Activated CD4-positive, alpha-beta memory T cell treated with anti-CD3 and anti-CD28 coated beads, Interleukin-2, amount 10 ng/mL, durations not matched to agents 7 days and 5 days (primary cell): ENCODE measurements around the gene PPEF1. TPM values are rescaled to one million over a fixed set of nuclear protein-coding genes. Genes with fewer than 3 reads are reported as not detected.
"Not testable (repeated sequence)": the region's sequence is repeated elsewhere in the genome, so short reads cannot be mapped to it uniquely, and the experiment has no call there.

Experiments
- CTCF ChIA-PET: fragments of 350-600 bp; sonication (Branson Sonifier 250); formaldehyde crosslinking; loops from one replicate; lab custom pipeline; 2021; ENCODE audit warnings: antibody characterized with exemption, inconsistent platforms; lab: Charles Lee
- POLR2A ChIA-PET: fragments of 350-600 bp; sonication (Branson Sonifier 250); formaldehyde crosslinking; loops from one replicate; lab custom pipeline; 2021; ENCODE audit warnings: antibody characterized with exemption; lab: Charles Lee
- DNase-seq: peaks from one replicate; pipeline ENCODE4 v3.0.0-alpha.2; 2020
- H3K27ac Mint-ChIP-seq: one replicate; pipeline ENCODE4 v1.8.0; 2021; ENCODE audit warnings: mild to moderate bottlenecking, mixed read lengths
- H3K27me3 Mint-ChIP-seq: one replicate; pipeline ENCODE4 v1.8.0; 2021; ENCODE audit warnings: mixed read lengths
- H3K36me3 Mint-ChIP-seq: one replicate; pipeline ENCODE4 v1.8.0; 2021; ENCODE audit warnings: low read depth, mixed read lengths
- H3K4me1 Mint-ChIP-seq: one replicate; pipeline ENCODE4 v1.8.0; 2021; ENCODE audit warnings: mixed read lengths
- H3K4me3 Mint-ChIP-seq: one replicate; pipeline ENCODE4 v1.8.0; 2021; ENCODE audit warnings: mild to moderate bottlenecking, mixed read lengths
- H3K9me3 Mint-ChIP-seq: one replicate; pipeline ENCODE4 v1.8.0; 2021; ENCODE audit warnings: mixed read lengths
- total RNA-seq, 2 experiments: library from RNA; stranded (reverse); gene quantifications; one replicate each; pipeline ENCODE4 v1.2.3, GENCODE V29; 2021

PPEF1 gene
- total RNA-seq, 2 experiments from 2014 or later = not detected

DNA sequence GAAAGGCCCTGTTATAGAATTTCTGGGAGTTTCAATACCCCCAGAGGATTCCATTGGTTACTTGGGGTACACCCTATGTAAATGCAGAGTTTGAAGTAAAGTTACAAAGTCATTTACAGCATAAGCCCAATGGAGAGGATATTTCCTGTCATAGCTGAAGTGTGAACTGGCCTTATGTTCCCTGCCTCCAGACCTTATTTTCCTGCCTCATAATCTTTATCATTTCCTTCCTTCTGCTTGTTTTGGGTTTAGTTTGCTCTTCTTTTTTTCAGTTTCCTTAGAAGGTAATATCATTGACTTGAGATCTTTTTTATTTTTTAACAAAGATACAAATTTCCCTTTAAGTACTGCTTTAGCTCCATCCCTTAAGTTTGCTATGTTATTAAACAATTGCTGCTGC, 85.4 kb downstream of the PPEF1 start:
- no peaks in the 10 kb centered on the region for H3K9me3 Mint-ChIP-seq
- ChIA-PET CTCF (no interaction called here), POLR2A (no interaction called here)
- H3K4me1 Mint-ChIP-seq = no peaks in the 10 kb centered on the region
- no peaks in the 10 kb centered on the region for H3K36me3 Mint-ChIP-seq
- DNase-seq = no peak
- peaks cover 2% of the 10 kb centered on the region for H3K27me3 Mint-ChIP-seq
- no peak overlapping the region for H3K27ac Mint-ChIP-seq
- no peak overlapping the region for H3K4me3 Mint-ChIP-seq

DNA sequence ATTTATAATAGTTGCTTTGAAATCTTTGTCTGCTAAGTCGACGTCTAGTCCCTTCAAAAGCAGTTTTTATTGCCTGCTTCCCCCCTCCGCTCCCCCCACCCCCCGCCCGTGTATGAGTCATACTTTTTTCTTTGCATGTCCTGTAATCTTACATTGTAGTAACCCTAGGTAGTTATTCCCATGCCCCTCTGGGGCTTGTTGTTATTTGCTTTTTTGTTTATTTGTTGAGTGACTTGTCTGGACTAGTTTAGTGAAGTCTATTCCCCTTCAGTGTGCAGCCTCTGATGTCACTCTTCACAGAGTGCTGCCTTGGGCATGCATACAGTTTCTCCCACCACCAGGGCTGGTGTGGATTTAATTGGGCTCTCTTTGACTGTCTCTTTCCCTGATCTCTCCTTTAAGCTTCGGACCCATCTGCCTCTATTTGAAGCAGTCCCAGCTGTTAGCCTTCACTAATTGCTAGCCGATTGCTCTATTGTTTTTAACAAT, 86.2 kb downstream of the PPEF1 start:
- H3K36me3 Mint-ChIP-seq = no peaks in the 10 kb centered on the region
- H3K4me1 Mint-ChIP-seq = no peaks in the 10 kb centered on the region
- ChIA-PET CTCF (no interaction called here), POLR2A (no interaction called here)
- H3K27ac Mint-ChIP-seq = no peak overlapping the region
- no peaks in the 10 kb centered on the region for H3K9me3 Mint-ChIP-seq
- H3K27me3 Mint-ChIP-seq = peaks cover 2% of the 10 kb centered on the region
- no peak for DNase-seq
- H3K4me3 Mint-ChIP-seq = no peak overlapping the region

DNA sequence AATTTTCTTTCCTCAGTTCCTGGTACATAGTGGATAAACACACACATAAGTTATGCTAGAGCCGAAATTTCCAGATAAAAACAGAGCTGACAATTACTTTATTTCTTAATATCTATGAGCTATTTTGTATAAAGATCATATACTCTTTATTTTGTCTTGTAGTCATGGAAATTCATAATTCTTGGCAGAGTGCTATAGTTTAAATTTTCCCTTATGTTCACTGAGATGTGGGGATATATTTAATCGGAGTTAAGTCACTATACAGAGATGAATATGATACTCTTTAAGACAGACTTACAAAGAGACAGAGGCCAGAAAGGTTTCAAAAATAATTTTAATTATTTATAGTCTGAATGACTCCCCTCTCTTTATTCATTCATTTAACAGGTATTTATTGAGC, 89.7 kb downstream of the PPEF1 start:
- Mint-ChIP-seq H3K9me3 (no peaks in the 10 kb centered on the region), H3K27ac (no peak overlapping the region), H3K4me1 (no peaks in the 10 kb centered on the region), H3K4me3 (no peak overlapping the region), H3K36me3 (no peaks in the 10 kb centered on the region), H3K27me3 (no peaks in the 10 kb centered on the region)
- no peak for DNase-seq
- POLR2A ChIA-PET = no interaction called here
- CTCF ChIA-PET = interaction anchor here (0.6 kb wide), 1 partner anchor 23 kb away, joined by 3 read pairs; no protein-coding TSS in a partner anchor

DNA sequence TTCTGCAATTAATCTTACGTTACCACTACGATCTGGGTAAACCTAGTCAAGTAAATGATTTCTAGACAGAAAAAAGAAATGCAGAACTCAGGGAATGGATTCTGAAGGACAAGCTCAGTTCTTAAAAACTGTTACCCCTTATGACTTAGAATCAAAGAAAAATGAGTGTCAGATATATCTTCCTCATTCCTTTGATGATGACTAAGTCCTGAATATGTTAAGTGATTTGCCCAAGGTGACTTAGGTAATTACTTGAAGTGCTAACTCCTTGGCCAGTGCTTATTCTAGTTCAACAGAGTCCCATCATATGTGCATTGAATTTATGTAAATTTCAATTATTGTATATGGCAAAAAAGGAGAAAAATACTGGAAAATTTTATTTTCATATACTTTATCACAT, 92.5 kb downstream of the PPEF1 start:
- Mint-ChIP-seq H3K4me1 (no peaks in the 10 kb centered on the region), H3K9me3 (no peaks in the 10 kb centered on the region), H3K27me3 (no peaks in the 10 kb centered on the region), H3K36me3 (no peaks in the 10 kb centered on the region), H3K4me3 (no peak overlapping the region), H3K27ac (no peak overlapping the region)
- CTCF ChIA-PET = no interaction called here
- no peak for DNase-seq
- POLR2A ChIA-PET = no interaction called here

DNA sequence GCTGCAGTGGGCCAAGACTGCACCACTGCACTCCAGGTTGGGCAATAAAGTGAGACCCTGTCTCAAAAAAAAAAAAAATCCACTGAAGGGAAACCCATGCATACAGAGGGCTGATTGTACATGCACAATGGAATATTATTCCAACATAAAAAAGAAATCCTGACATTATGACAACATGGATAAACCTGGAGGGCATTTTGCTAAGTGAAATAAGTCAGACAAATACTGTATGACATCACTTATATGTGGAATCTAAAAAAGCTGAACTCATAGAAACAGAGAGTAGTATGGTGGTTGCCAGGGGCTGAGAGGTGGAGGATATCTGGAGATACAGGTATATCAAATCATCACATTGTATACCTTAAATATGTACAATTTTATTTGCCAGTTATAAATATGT, 102.2 kb downstream of the PPEF1 start:
- H3K9me3 Mint-ChIP-seq = no peaks in the 10 kb centered on the region
- CTCF ChIA-PET = no interaction called here
- no peak for DNase-seq
- no peak overlapping the region for H3K27ac Mint-ChIP-seq
- H3K36me3 Mint-ChIP-seq = no peaks in the 10 kb centered on the region
- H3K27me3 Mint-ChIP-seq = no peaks in the 10 kb centered on the region
- no peaks in the 10 kb centered on the region for H3K4me1 Mint-ChIP-seq
- H3K4me3 Mint-ChIP-seq = no peak overlapping the region
- POLR2A ChIA-PET = no interaction called here

DNA sequence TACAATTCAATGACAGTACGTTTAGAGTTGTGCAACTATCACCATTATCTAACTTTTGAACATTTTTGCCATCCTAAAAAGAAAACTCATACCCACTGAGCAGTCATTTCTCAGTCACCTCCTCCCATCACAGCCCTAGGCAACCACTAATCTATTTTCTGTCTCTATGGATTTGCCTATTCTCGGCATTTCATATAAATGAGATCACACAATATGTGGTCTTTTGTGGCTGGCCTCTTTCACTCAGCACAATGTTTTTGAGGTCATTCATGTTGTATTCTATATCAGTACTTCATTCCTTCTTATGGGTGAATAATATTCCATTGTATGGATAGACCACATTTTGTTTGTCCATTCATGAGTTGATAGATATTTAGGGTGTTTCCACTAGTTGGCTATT, 103.0 kb downstream of the PPEF1 start:
- no peak overlapping the region for H3K4me3 Mint-ChIP-seq
- H3K27ac Mint-ChIP-seq = no peak overlapping the region
- no peaks in the 10 kb centered on the region for H3K4me1 Mint-ChIP-seq
- no peaks in the 10 kb centered on the region for H3K9me3 Mint-ChIP-seq
- CTCF ChIA-PET = no interaction called here
- POLR2A ChIA-PET = no interaction called here
- no peaks in the 10 kb centered on the region for H3K36me3 Mint-ChIP-seq
- H3K27me3 Mint-ChIP-seq = no peaks in the 10 kb centered on the region
- no peak for DNase-seq

DNA sequence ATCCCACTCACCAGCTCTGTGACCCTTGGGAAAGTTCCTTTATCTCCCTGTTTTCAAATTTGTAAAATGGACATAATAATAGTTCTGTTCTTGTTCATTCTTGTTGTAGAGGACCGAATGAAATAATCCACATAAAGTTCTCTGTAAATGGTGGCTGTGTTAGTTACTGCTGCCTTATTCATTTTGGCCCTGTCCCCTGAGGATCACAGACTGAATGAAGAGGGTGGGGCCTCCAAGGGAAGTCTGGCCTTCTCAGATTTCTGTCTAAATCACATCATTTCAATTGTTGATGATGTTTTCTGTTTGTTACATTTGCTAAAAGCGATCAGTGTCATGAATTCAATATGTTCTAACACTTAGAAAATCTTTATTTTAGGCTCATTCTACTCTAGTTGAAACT, 117.9 kb downstream of the PPEF1 start:
- Mint-ChIP-seq H3K27ac (no peak overlapping the region), H3K36me3 (no peaks in the 10 kb centered on the region), H3K9me3 (no peaks in the 10 kb centered on the region), H3K4me3 (no peak overlapping the region), H3K4me1 (no peaks in the 10 kb centered on the region), H3K27me3 (no peaks in the 10 kb centered on the region)
- ChIA-PET CTCF (no interaction called here), POLR2A (no interaction called here)
- no peak for DNase-seq

DNA sequence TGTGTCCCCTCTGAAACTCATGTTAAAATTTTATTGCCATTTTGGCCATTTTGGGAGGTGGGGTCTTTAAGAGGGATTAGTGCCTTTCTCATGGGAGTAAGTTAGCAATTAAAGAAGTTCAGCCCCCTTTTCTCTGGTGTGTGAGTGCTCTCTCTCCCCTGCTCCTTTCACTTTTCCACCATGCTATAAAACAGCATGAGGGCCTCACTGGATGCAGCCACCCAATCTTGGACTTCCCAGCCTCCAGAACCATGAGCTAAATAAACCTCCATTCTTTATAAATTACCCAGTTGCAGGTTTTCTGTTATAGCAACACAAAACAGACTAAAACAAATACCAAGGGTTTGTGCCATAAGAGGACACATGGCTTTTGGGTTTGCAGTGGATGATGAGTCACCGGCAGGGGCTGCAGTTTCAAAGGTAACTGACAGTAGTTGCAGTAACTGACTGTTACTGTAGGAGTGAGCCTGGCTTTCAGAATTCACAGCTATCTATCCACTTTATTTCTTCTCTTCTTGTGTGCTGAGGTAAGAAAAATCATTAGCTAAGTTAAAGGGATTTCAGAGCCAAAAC, 121.5 kb downstream of the PPEF1 start:
- no peaks in the 10 kb centered on the region for H3K9me3 Mint-ChIP-seq
- no peaks in the 10 kb centered on the region for H3K27me3 Mint-ChIP-seq
- no peak for DNase-seq
- no peaks in the 10 kb centered on the region for H3K4me1 Mint-ChIP-seq
- H3K36me3 Mint-ChIP-seq = no peaks in the 10 kb centered on the region
- no peak overlapping the region for H3K27ac Mint-ChIP-seq
- ChIA-PET POLR2A (no interaction called here), CTCF (no interaction called here)
- H3K4me3 Mint-ChIP-seq = no peak overlapping the region

DNA sequence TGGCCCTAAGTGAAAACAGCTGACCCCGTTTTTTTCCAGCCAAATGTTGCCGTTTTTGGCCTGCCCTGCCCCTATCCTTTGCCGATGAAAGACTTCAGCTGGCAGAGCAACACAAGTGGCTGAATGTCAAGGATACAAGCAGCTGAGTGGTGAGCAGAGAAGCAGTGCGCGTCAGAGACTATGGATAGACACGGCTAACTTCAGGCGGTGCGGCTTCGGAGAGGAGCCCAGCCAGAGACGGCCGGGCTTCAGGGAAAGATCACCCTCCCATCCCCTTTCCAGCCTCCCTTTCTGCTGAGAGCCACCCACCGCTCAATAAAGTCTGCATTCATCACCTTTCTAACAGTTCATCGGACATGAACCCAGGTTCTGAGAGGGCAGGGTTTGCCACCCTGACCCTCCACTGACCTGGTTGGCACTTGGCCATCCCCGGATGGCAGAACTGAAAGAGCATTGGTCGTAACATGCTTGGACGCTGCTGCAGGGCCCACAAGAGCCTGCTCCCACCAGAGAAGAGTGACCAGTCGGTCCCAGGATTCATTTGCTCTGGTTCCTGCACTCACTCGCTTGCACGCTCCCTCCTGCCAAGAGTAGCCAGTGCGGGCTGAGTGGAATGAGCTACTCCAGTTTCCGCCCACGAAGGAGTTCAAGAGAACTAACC, 125.8 kb downstream of the PPEF1 start:
- ChIA-PET CTCF (no interaction called here), POLR2A (no interaction called here)
- Mint-ChIP-seq H3K4me3 (no peak overlapping the region), H3K27me3 (no peaks in the 10 kb centered on the region), H3K27ac (no peak overlapping the region), H3K36me3 (no peaks in the 10 kb centered on the region), H3K4me1 (no peaks in the 10 kb centered on the region), H3K9me3 (no peaks in the 10 kb centered on the region)
- no peak for DNase-seq

DNA sequence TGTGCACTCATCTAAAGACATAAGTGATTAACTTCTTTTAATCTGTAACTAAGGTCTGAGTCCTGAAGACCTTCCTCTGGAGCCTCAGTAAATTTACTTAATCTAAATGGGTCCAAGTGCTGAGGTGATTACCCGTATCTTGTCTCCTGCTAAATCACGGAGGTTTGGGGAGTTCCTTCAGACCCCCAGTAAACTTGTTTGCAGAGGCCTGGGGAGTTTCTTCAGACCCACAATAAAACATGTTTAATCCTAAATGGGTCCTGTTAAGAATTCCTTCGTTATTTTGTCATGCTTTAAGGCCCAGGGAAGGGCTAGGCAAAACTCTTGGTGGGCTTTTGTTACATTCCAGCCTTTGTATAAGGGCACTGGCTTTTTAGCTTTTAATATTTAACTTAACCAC, 140.5 kb downstream of the PPEF1 start:
- H3K27me3 Mint-ChIP-seq, POLR2A ChIA-PET, H3K4me3 Mint-ChIP-seq, H3K9me3 Mint-ChIP-seq, CTCF ChIA-PET, DNase-seq, H3K36me3 Mint-ChIP-seq, H3K4me1 Mint-ChIP-seq, H3K27ac Mint-ChIP-seq: not testable (repeated sequence)

DNA sequence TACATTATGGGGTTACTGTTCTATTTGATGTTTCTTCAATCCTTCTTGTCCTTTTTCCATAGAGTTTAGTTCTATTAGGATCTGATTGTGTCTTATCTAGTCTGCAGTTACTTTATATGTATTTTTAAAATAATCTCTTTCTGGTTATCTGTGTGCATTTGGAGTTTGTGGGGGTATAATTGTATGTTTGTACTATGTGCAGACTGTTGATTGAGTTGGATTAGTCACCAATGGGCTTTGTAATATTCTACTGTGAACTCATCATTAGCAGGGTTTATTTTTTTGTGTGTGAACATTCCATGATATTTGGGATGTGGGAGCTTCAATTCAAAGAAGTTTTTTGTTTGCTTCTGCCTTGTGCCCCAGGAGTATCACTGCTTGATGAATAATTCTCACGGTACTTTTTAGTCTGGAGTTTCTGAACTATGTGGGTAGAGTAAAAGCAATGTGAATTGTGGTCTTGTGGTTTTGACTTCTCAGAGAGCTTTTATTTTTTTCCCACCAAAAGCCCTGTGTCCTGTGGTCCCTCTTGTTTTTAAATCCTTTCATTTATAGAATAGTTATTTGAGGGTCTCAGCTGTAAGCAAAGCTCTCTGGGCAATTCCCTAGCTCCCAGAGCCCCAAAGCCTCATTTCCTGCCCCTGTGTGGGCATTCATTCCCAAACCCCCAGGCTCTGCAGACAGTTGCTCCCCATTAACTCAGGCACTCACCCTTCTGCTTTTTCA, 148.6 kb downstream of the PPEF1 start:
- ChIA-PET CTCF (no interaction called here), POLR2A (no interaction called here)
- DNase-seq = no peak
- no peak overlapping the region for H3K27ac Mint-ChIP-seq
- no peaks in the 10 kb centered on the region for H3K36me3 Mint-ChIP-seq
- no peaks in the 10 kb centered on the region for H3K9me3 Mint-ChIP-seq
- H3K27me3 Mint-ChIP-seq = no peaks in the 10 kb centered on the region
- peaks cover 2% of the 10 kb centered on the region for H3K4me1 Mint-ChIP-seq
- no peak overlapping the region for H3K4me3 Mint-ChIP-seq

DNA sequence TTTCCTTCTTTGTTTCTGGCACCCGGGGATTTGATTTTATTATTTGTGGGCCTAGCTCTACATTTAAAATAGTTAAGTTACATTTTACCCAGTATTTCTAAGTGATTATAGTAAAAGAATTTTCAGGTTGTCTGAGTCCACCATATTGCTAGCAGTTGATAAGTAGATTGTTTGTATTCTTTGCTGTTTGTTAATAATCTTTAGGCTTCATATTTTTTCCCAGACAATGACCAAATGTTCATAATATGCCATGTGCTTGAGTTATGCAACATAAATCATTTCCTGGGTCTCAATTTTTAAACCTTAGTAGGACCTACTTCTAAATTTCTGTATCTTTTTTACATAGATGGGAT, 149.2 kb downstream of the PPEF1 start:
- CTCF ChIA-PET = no interaction called here
- no peak overlapping the region for H3K4me3 Mint-ChIP-seq
- DNase-seq = no peak
- no peaks in the 10 kb centered on the region for H3K36me3 Mint-ChIP-seq
- H3K9me3 Mint-ChIP-seq = no peaks in the 10 kb centered on the region
- POLR2A ChIA-PET = no interaction called here
- H3K27ac Mint-ChIP-seq = no peak overlapping the region
- H3K27me3 Mint-ChIP-seq = no peaks in the 10 kb centered on the region
- H3K4me1 Mint-ChIP-seq = peaks cover 2% of the 10 kb centered on the region

DNA sequence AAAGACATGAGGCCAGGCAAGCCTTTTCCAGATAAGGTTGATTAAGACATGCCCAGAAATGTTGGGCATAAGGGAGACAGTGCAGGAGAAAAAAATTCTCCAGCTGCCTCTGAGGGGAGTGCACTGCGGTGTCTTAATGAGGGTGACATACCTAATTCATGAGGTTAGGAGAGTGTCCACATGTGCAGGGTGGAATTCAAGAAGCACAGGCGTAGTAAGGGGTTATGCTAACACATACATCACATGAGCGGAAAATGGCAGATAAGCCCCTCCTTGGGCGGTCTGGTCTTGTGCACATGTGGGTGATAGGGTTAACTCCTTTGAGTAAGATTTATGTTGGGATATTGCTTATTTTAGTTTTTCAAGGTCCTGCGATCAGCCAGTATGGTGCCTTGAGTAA, 154.1 kb downstream of the PPEF1 start:
- Mint-ChIP-seq H3K27me3 (no peaks in the 10 kb centered on the region), H3K36me3 (no peaks in the 10 kb centered on the region), H3K4me1 (no peaks in the 10 kb centered on the region), H3K27ac (no peak overlapping the region), H3K9me3 (no peaks in the 10 kb centered on the region), H3K4me3 (no peak overlapping the region)
- DNase-seq = no peak
- CTCF ChIA-PET = no interaction called here
- POLR2A ChIA-PET = no interaction called here
